Type B pancreatic cell (in vitro differentiated cells): Measurements from ENCODE around the gene GOLGA6C. TPM values are rescaled to one million over a fixed set of nuclear protein-coding genes. Genes with fewer than 3 reads are reported as not detected.
A peak's percentile ranks its signal among the peaks of the same experiment; 100 is the strongest.

Experiments
- DNase-seq: peaks from one replicate; pipeline ENCODE4 v3.0.0; 2021; ENCODE audit warnings: mixed read lengths; ENCODE audit not compliant: unreplicated experiment; ENCODE audit errors: extremely low spot score
- H3K27ac Mint-ChIP-seq: 2 replicates; pipeline ENCODE4 v1.8.0; 2021; ENCODE audit warnings: mild to moderate bottlenecking, mixed read lengths
- H3K27me3 Mint-ChIP-seq: 2 replicates; pipeline ENCODE4 v1.8.0; 2021; ENCODE audit warnings: mixed read lengths
- H3K36me3 Mint-ChIP-seq: 2 replicates; pipeline ENCODE4 v1.8.0; 2021; ENCODE audit warnings: mixed read lengths
- H3K4me1 Mint-ChIP-seq: one replicate; pipeline ENCODE4 v1.8.0; 2021; ENCODE audit warnings: mixed read lengths; ENCODE audit not compliant: unreplicated experiment
- H3K4me3 Mint-ChIP-seq: 2 replicates; pipeline ENCODE4 v1.8.0; 2021; ENCODE audit warnings: mild to moderate bottlenecking, mixed read lengths
- H3K9me3 Mint-ChIP-seq: 2 replicates; pipeline ENCODE4 v1.8.0; 2021; ENCODE audit warnings: mixed read lengths
- CTCF ChIP-seq: fragments of 200-600 bp; sonication (generic); conservative IDR thresholded peaks from 2 replicates; pipeline ENCODE4 v1.5.0; 2021; ENCODE audit warnings: antibody characterized with exemption, mild to moderate bottlenecking
- total RNA-seq: library from RNA; stranded (reverse); gene quantifications from 2 replicates; pipeline ENCODE4 v1.2.1, GENCODE V29; 2021; ENCODE audit warnings: low replicate concordance

Gene GOLGA6C
- total RNA-seq, 1 donor from 2014 or later: not detected

- H3K4me3 Mint-ChIP-seq: no peak overlapping the region
- no peaks in the 10 kb centered on the region for H3K36me3 Mint-ChIP-seq
- no peaks in the 10 kb centered on the region for H3K4me1 Mint-ChIP-seq
- no peak overlapping the region for H3K27ac Mint-ChIP-seq
- no peak for DNase-seq
- no peak for TF ChIP-seq CTCF
- H3K27me3 Mint-ChIP-seq: peaks cover 11% of the 10 kb centered on the region
- H3K9me3 Mint-ChIP-seq: no peaks in the 10 kb centered on the region
Observed at GRCh38 chr15:75227663-75228280, 30.4 kb upstream of the GOLGA6C start.

- H3K4me1 Mint-ChIP-seq: no peaks in the 10 kb centered on the region
- peaks cover 11% of the 10 kb centered on the region for H3K27me3 Mint-ChIP-seq
- H3K27ac Mint-ChIP-seq: no peak overlapping the region
- H3K9me3 Mint-ChIP-seq: no peaks in the 10 kb centered on the region
- TF ChIP-seq CTCF: no peak
- no peak for DNase-seq
- no peaks in the 10 kb centered on the region for H3K36me3 Mint-ChIP-seq
- no peak overlapping the region for H3K4me3 Mint-ChIP-seq
Observed at GRCh38 chr15:75228787-75229186, 29.3 kb upstream of the GOLGA6C start.

GRCh38 chr15:75229191-75230015 lies 28.7 kb upstream of the GOLGA6C start:
- Mint-ChIP-seq H3K36me3 (no peaks in the 10 kb centered on the region), H3K27me3 (peaks cover 11% of the 10 kb centered on the region), H3K27ac (no peak overlapping the region), H3K4me1 (no peaks in the 10 kb centered on the region), H3K4me3 (no peak overlapping the region), H3K9me3 (no peaks in the 10 kb centered on the region)
- TF ChIP-seq CTCF: no peak
- no peak for DNase-seq

- TF ChIP-seq CTCF: no peak
- Mint-ChIP-seq H3K4me3 (no peak overlapping the region), H3K9me3 (no peaks in the 10 kb centered on the region), H3K27ac (no peak overlapping the region), H3K27me3 (peaks cover 11% of the 10 kb centered on the region), H3K36me3 (no peaks in the 10 kb centered on the region), H3K4me1 (no peaks in the 10 kb centered on the region)
- DNase-seq: no peak
Observed at GRCh38 chr15:75230016-75230343, 28.2 kb upstream of the GOLGA6C start.

GRCh38 chr15:75230551-75231371 lies 27.4 kb upstream of the GOLGA6C start:
- no peaks in the 10 kb centered on the region for H3K4me1 Mint-ChIP-seq
- no peaks in the 10 kb centered on the region for H3K36me3 Mint-ChIP-seq
- peaks cover 11% of the 10 kb centered on the region for H3K27me3 Mint-ChIP-seq
- no peak overlapping the region for H3K4me3 Mint-ChIP-seq
- peak overlapping the region; percentile 63 for H3K27ac Mint-ChIP-seq
- H3K9me3 Mint-ChIP-seq: no peaks in the 10 kb centered on the region
- TF ChIP-seq CTCF: no peak
- DNase-seq: no peak
